SK-N-SH treated with all-trans-retinoic acid at 6 μM for 48 hours (cell line): ENCODE data around the gene PTGS2.
"Not testable (repeated sequence)": the region's sequence is repeated elsewhere in the genome, so short reads cannot be mapped to it uniquely, and the experiment has no call there.

ENCODE experiments used
- CSRNP3 ChIP-seq: fragments of 250-450 bp; sonication (Bioruptor Pico); IDR thresholded peaks from 2 replicates; pipeline ENCODE4 v1.5.1; 2021; ENCODE audit warnings: mild to moderate bottlenecking, moderate library complexity
- PATZ1 ChIP-seq: fragments of 250-450 bp; sonication (Bioruptor Pico); IDR thresholded peaks from 2 replicates; pipeline ENCODE4 v1.8.0; 2020; ENCODE audit warnings: mild to moderate bottlenecking, moderate library complexity, borderline replicate concordance

GRCh38 chr1:186669784-186670183, 10.4 kb downstream of the PTGS2 start:
- TF ChIP-seq PATZ1, CSRNP3 (CRISPR knock-in tag): not testable (repeated sequence)
